Panc1 (cell line): ENCODE measurements around the gene DNAJC5G. TPM values are rescaled to one million over a fixed set of nuclear protein-coding genes. Genes with fewer than 3 reads are reported as not detected.

Experiments
- ATAC-seq: fragments of 200-7000 bp; cut with Tn5 transposase; 2 replicates; pipeline ENCODE4 v1.9.1; 2020; ENCODE audit warnings: mild to moderate bottlenecking, moderate library complexity
- BruUV-seq: library from RNA; stranded (reverse); fragments of 400-500 nt; replicated peaks from 2 replicates; lab custom pipeline; 2021; lab: Mats Ljungman, UMichigan
- CTCF ChIA-PET: fragments of 300-600 bp; sonication (Branson Sonifier 250); formaldehyde crosslinking; loops from one replicate; lab custom pipeline; 2022; ENCODE audit warnings: antibody characterized with exemption; lab: Charles Lee
- POLR2A ChIA-PET: fragments of 300-600 bp; sonication (Branson Sonifier 250); formaldehyde crosslinking; loops from one replicate; lab custom pipeline; 2022; ENCODE audit warnings: antibody characterized with exemption; lab: Charles Lee
- DNase-seq: peaks from one replicate; pipeline ENCODE4 v3.0.0-alpha.2; 2010; ENCODE audit warnings: low read depth, low spot score
- H3K27ac ChIP-seq: 2 replicates; pipeline ENCODE4 v1.5.1; 2011; ENCODE audit warnings: mild to moderate bottlenecking, low read length, inconsistent platforms
- H3K27me3 ChIP-seq: fragments of 200-500 bp; sonication (Bioruptor generic); 2 replicates; pipeline ENCODE4 v1.6.0; 2014; ENCODE audit warnings: low read length, inconsistent platforms; ENCODE audit not compliant: control insufficient read depth, insufficient read depth
- H3K36me3 ChIP-seq: fragments of 200-500 bp; sonication (Bioruptor generic); 2 replicates; pipeline ENCODE4 v1.5.1; 2014; ENCODE audit warnings: inconsistent platforms, mild to moderate bottlenecking, low read length, moderate library complexity; ENCODE audit not compliant: control insufficient read depth, insufficient read depth
- H3K4me1 ChIP-seq: 2 replicates; pipeline ENCODE4 v1.5.1; 2011; ENCODE audit warnings: inconsistent platforms, mild to moderate bottlenecking, low read length, moderate library complexity; ENCODE audit not compliant: control insufficient read depth, insufficient read depth
- H3K4me3 ChIP-seq, 2 experiments: 2 replicates each; pipeline ENCODE4 v1.5.1; 2011 to 2012; ENCODE audit warnings: low read depth in 2 of 2, low read length in 2 of 2, mild to moderate bottlenecking in 2 of 2, inconsistent platforms in 1 of 2, moderate library complexity in 1 of 2
- H3K9me3 ChIP-seq: fragments of 200-500 bp; sonication (Bioruptor generic); 2 replicates; pipeline ENCODE4 v1.5.1; 2014; ENCODE audit warnings: low read depth, mild to moderate bottlenecking, inconsistent platforms, low read length, moderate library complexity; ENCODE audit not compliant: control insufficient read depth, insufficient read depth
- POLR2AphosphoS5 ChIP-seq: IDR thresholded peaks from 2 replicates; pipeline ENCODE4 v1.6.1; 2012; ENCODE audit warnings: mild to moderate bottlenecking, low read depth, low read length, moderate library complexity
- REST ChIP-seq, 2 experiments: IDR thresholded peaks; 2 replicates each; pipeline ENCODE4 v1.6.1; 2011 to 2012; ENCODE audit warnings: low read depth in 2 of 2, control low read depth in 1 of 2, low read length in 1 of 2, mild to moderate bottlenecking in 1 of 2, moderate library complexity in 1 of 2; ENCODE audit not compliant: insufficient read depth in 1 of 2
- SIN3A ChIP-seq: IDR thresholded peaks from 2 replicates; pipeline ENCODE4 v1.6.1; 2012; ENCODE audit warnings: low read depth, mild to moderate bottlenecking, low read length, moderate library complexity, borderline replicate concordance; ENCODE audit not compliant: insufficient read depth
- TCF7L2 ChIP-seq: IDR thresholded peaks from 2 replicates; pipeline ENCODE4 v1.6.1; 2011; ENCODE audit warnings: mild to moderate bottlenecking, low read depth, low read length, inconsistent platforms
- in situ Hi-C: cut with HindIII; loops from 2 replicates; pipeline ENCODE4 v1.10.0; 2016; ENCODE audit warnings: low sequenced_read_pairs, low pct_unique_long_range_greater_than_20kb
- intact Hi-C: fragments of 100-400 bp; cut with micrococcal nuclease; formaldehyde crosslinking; loops from one replicate; pipeline ENCODE4 v1.10.0; 2022; ENCODE audit not compliant: unreplicated experiment
- total RNA-seq: library from RNA; stranded (reverse); gene quantifications from one replicate; pipeline ENCODE4 v1.2.1, GENCODE V29; 2021; ENCODE audit not compliant: unreplicated experiment
- TF ChIP-seq, protein P1 (sequence below): fragments of 450-650 bp; IDR thresholded peaks from 2 replicates; pipeline ENCODE4 v1.5.1; 2017; ENCODE audit warnings: mild to moderate bottlenecking

Gene DNAJC5G
- total RNA-seq, 1 experiment from 2014 or later, result not detected

- ChIA-PET POLR2A (no interaction called here), CTCF (no interaction called here)
- BruUV-seq, result no TSS peak
- Histone ChIP-seq H3K9me3 (no peaks in the 10 kb centered on the region), H3K36me3 (peaks cover 17% of the 10 kb centered on the region; the same call in 1 of the 2 replicates), H3K4me3 (no peak overlapping the region), H3K27me3 (no peaks in the 10 kb centered on the region), H3K4me1 (peaks cover 27% of the 10 kb centered on the region), H3K27ac (no peak overlapping the region)
- intact Hi-C loops, result no loop called here
- ATAC-seq, result no peak
- DNase-seq, result no peak
- in situ Hi-C loops, result no loop called here
- no peak for TF ChIP-seq REST (IDR thresholded peaks at IDR 0.05; ENCODE audit: insufficient read depth in 1 of 2, low read depth in 2 of 2, low read length in 1 of 2)
- no peak for TF ChIP-seq SIN3A
- TF ChIP-seq, protein P1, sequence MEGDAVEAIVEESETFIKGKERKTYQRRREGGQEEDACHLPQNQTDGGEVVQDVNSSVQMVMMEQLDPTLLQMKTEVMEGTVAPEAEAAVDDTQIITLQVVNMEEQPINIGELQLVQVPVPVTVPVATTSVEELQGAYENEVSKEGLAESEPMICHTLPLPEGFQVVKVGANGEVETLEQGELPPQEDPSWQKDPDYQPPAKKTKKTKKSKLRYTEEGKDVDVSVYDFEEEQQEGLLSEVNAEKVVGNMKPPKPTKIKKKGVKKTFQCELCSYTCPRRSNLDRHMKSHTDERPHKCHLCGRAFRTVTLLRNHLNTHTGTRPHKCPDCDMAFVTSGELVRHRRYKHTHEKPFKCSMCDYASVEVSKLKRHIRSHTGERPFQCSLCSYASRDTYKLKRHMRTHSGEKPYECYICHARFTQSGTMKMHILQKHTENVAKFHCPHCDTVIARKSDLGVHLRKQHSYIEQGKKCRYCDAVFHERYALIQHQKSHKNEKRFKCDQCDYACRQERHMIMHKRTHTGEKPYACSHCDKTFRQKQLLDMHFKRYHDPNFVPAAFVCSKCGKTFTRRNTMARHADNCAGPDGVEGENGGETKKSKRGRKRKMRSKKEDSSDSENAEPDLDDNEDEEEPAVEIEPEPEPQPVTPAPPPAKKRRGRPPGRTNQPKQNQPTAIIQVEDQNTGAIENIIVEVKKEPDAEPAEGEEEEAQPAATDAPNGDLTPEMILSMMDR, result no peak
- TF ChIP-seq TCF7L2, result no peak
- TF ChIP-seq POLR2AphosphoS5, result no peak
These were observed 49.5 kb downstream of the DNAJC5G start for GRCh38 chr2:27324720-27325119.

Other genes starting within 250 kb of the DNAJC5G start
- 77.8 TPM for gene TMEM214, start 242.5 kb upstream of the DNAJC5G start, total RNA-seq
- 55.6 TPM for gene AGBL5, start 223.8 kb upstream of the DNAJC5G start, total RNA-seq
- gene OST4, start 203.8 kb upstream of the DNAJC5G start, total RNA-seq, result 219 TPM
- gene EMILIN1, start 196.8 kb upstream of the DNAJC5G start, total RNA-seq, result 0.31 TPM
- gene KHK, start 188.7 kb upstream of the DNAJC5G start, total RNA-seq, result 1.5 TPM
- gene CGREF1, start 156.3 kb upstream of the DNAJC5G start, total RNA-seq, result 10.1 TPM
- 0.46 TPM for gene ABHD1, start 151.6 kb upstream of the DNAJC5G start, total RNA-seq
- 60.9 TPM for gene PREB, start 140.8 kb upstream of the DNAJC5G start, total RNA-seq
- not detected for gene PRR30, start 136.0 kb upstream of the DNAJC5G start, total RNA-seq
- gene TCF23, start 126.4 kb upstream of the DNAJC5G start, total RNA-seq, result 0.03 TPM
- 111 TPM for gene ATRAID, start 63.4 kb upstream of the DNAJC5G start, total RNA-seq
- gene SLC5A6, start 63.2 kb upstream of the DNAJC5G start, total RNA-seq, result 74.5 TPM
- 76.7 TPM for gene CAD, start 58.1 kb upstream of the DNAJC5G start, total RNA-seq
- 0.59 TPM for gene SLC30A3, start 12.4 kb upstream of the DNAJC5G start, total RNA-seq
- 0.21 TPM for gene TRIM54, start 7.0 kb downstream of the DNAJC5G start, total RNA-seq
- 4.4 TPM for gene UCN, start 33.0 kb downstream of the DNAJC5G start, total RNA-seq
- gene MPV17, start 47.7 kb downstream of the DNAJC5G start, total RNA-seq, result 89.5 TPM
- 77.7 TPM for gene GTF3C2, start 81.3 kb downstream of the DNAJC5G start, total RNA-seq
- 57.2 TPM for gene EIF2B4, start 94.9 kb downstream of the DNAJC5G start, total RNA-seq
- 116 TPM for gene SNX17, start 95.2 kb downstream of the DNAJC5G start, total RNA-seq
- 25.3 TPM for gene ZNF513, start 105.3 kb downstream of the DNAJC5G start, total RNA-seq
- gene PPM1G, start 134.2 kb downstream of the DNAJC5G start, total RNA-seq, result 115 TPM
- 103 TPM for gene NRBP1, start 153.2 kb downstream of the DNAJC5G start, total RNA-seq
- 1.9 TPM for gene KRTCAP3, start 166.9 kb downstream of the DNAJC5G start, total RNA-seq
- 16.7 TPM for gene IFT172, start 214.3 kb downstream of the DNAJC5G start, total RNA-seq
- 1.3 TPM for gene FNDC4, start 219.8 kb downstream of the DNAJC5G start, total RNA-seq
- 0.33 TPM for gene GCKR, start 221.4 kb downstream of the DNAJC5G start, total RNA-seq